Naive thymus-derived CD8-positive, alpha-beta T cell (primary cell): ENCODE measurements around the gene ZNF483. TPM values are rescaled to one million over a fixed set of nuclear protein-coding genes. Genes with fewer than 3 reads are reported as not detected.
"Not testable (repeated sequence)": the region's sequence is repeated elsewhere in the genome, so short reads cannot be mapped to it uniquely, and the experiment has no call there.

ENCODE experiments used
- ATAC-seq, 2 donors: fragments of 150-1000 bp; cut with Tn5 transposase in 1 of 2; sonication (Bioruptor Pico), chemical (Tn5 transposase) in 1 of 2; 1 replicate in 1 of 2; 2 replicates in 1 of 2; pipeline ENCODE4 v1.10.0; 2021; ENCODE audit warnings: mild to moderate bottlenecking in 2 of 2, moderate library complexity in 2 of 2
- POLR2A ChIA-PET: fragments of 350-600 bp; sonication (Branson Sonifier 250); formaldehyde crosslinking; loops from one replicate; lab custom pipeline; 2021; ENCODE audit warnings: antibody characterized with exemption; lab: Charles Lee
- DNase-seq, 10 donors: peaks; one replicate each; pipeline versions ENCODE4 v3.0.0 to v3.0.0-alpha.2; 2020 to 2022
- H3K27ac Mint-ChIP-seq, 10 donors: one replicate each; pipeline ENCODE4 v1.8.0; 2020 to 2022; ENCODE audit warnings: mild to moderate bottlenecking in 10 of 10, mixed read lengths in 10 of 10, moderate library complexity in 4 of 10, inconsistent platforms in 1 of 10
- H3K27me3 Mint-ChIP-seq, 5 donors: one replicate each; pipeline ENCODE4 v1.8.0; 2021 to 2022; ENCODE audit warnings: mixed read lengths in 5 of 5
- H3K36me3 Mint-ChIP-seq, 3 donors: one replicate each; pipeline ENCODE4 v1.8.0; 2020 to 2022; ENCODE audit warnings: mixed read lengths in 3 of 3, mild to moderate bottlenecking in 2 of 3, inconsistent platforms in 1 of 3
- H3K4me1 Mint-ChIP-seq, 4 donors: one replicate each; pipeline ENCODE4 v1.8.0; 2021 to 2022; ENCODE audit warnings: mixed read lengths in 4 of 4
- H3K4me3 Mint-ChIP-seq, 10 donors: one replicate each; pipeline ENCODE4 v1.8.0; 2020 to 2022; ENCODE audit warnings: mild to moderate bottlenecking in 10 of 10, mixed read lengths in 10 of 10, moderate library complexity in 6 of 10, inconsistent platforms in 1 of 10
- H3K9me3 Mint-ChIP-seq, 9 donors: one replicate each; pipeline ENCODE4 v1.8.0; 2020 to 2022; ENCODE audit warnings: mixed read lengths in 9 of 9, mild to moderate bottlenecking in 3 of 9, inconsistent platforms in 1 of 9, moderate library complexity in 1 of 9
- polyA plus RNA-seq, 3 donors: library from polyadenylated mRNA; unstranded; fragments of 300-500 nt; fragmentation: Illumina TruSeq; gene quantifications; one replicate each; pipeline ENCODE4 v1.2.3, GENCODE V29; 2021
- total RNA-seq, 8 experiments: library from RNA in 2 of 8; stranded (reverse) in 2 of 8; gene quantifications; one replicate each; pipeline ENCODE4 v1.2.3 and lab custom pipeline; 2021 to 2026

ZNF483 gene
- total and polyA plus RNA-seq, 5 experiments from 2014 or later: 2.0 to 19.4 (median 8.5) TPM

GRCh38 chr9:111555425-111555824, 30.4 kb downstream of the ZNF483 start:
- POLR2A ChIA-PET, ATAC-seq, H3K4me1 Mint-ChIP-seq, DNase-seq, H3K4me3 Mint-ChIP-seq: not testable (repeated sequence)
- H3K27me3 Mint-ChIP-seq: peaks cover 0 to 19% (median 2%) of the 10 kb centered on the region in 5 donors
- peaks cover 8 to 93% (median 50%) of the 10 kb centered on the region in 9 donors for H3K9me3 Mint-ChIP-seq
- peaks cover 33 to 68% (median 57%) of the 10 kb centered on the region in 3 donors for H3K36me3 Mint-ChIP-seq
- peak overlapping the region in 1 of 10 donors; percentile 57 for H3K27ac Mint-ChIP-seq

GRCh38 chr9:111559000-111559610, 34.1 kb downstream of the ZNF483 start:
- POLR2A ChIA-PET: no interaction called here
- H3K4me3 Mint-ChIP-seq: peak overlapping the region in 1 of 10 donors; percentile 8
- DNase-seq (no peak), ATAC-seq (no peak)
- peaks cover 0 to 15% (median 2%) of the 10 kb centered on the region in 5 donors for H3K27me3 Mint-ChIP-seq
- peaks cover 0 to 3% (median 0%) of the 10 kb centered on the region in 4 donors for H3K4me1 Mint-ChIP-seq
- H3K36me3 Mint-ChIP-seq: peaks cover 19 to 57% (median 52%) of the 10 kb centered on the region in 3 donors
- peaks cover 13 to 82% (median 50%) of the 10 kb centered on the region in 9 donors for H3K9me3 Mint-ChIP-seq
- H3K27ac Mint-ChIP-seq: no peak overlapping the region

- H3K27ac Mint-ChIP-seq: no peak overlapping the region
- ATAC-seq (no peak), DNase-seq (no peak)
- H3K4me3 Mint-ChIP-seq: no peak overlapping the region
- peaks cover 0 to 3% (median 0%) of the 10 kb centered on the region in 4 donors for H3K4me1 Mint-ChIP-seq
- H3K27me3 Mint-ChIP-seq: peaks cover 0 to 9% (median 2%) of the 10 kb centered on the region in 5 donors
- H3K9me3 Mint-ChIP-seq: peaks cover 10 to 70% (median 33%) of the 10 kb centered on the region in 9 donors
- peaks cover 6 to 40% (median 38%) of the 10 kb centered on the region in 3 donors for H3K36me3 Mint-ChIP-seq
- POLR2A ChIA-PET: no interaction called here
These were observed 36.3 kb downstream of the ZNF483 start for GRCh38 chr9:111561165-111561719.

- H3K36me3 Mint-ChIP-seq: peaks cover 7 to 55% (median 55%) of the 10 kb centered on the region in 3 donors
- no peak overlapping the region for H3K4me3 Mint-ChIP-seq
- no peak overlapping the region for H3K27ac Mint-ChIP-seq
- POLR2A ChIA-PET: no interaction called here
- ATAC-seq (no peak), DNase-seq (no peak)
- peaks cover 0 to 74% (median 43%) of the 10 kb centered on the region in 9 donors for H3K9me3 Mint-ChIP-seq
- peaks cover 3 to 20% (median 10%) of the 10 kb centered on the region in 5 donors for H3K27me3 Mint-ChIP-seq
- no peaks in the 10 kb centered on the region for H3K4me1 Mint-ChIP-seq
These were observed 41.3 kb downstream of the ZNF483 start for GRCh38 chr9:111566234-111566633.

- H3K4me3 Mint-ChIP-seq, DNase-seq, H3K4me1 Mint-ChIP-seq, POLR2A ChIA-PET, H3K27ac Mint-ChIP-seq, ATAC-seq: not testable (repeated sequence)
- Mint-ChIP-seq H3K9me3 (peaks cover 0 to 62% (median 36%) of the 10 kb centered on the region in 9 donors), H3K27me3 (peaks cover 3 to 23% (median 10%) of the 10 kb centered on the region in 5 donors), H3K36me3 (peaks cover 7 to 53% (median 45%) of the 10 kb centered on the region in 3 donors)
These were observed 43.1 kb downstream of the ZNF483 start for GRCh38 chr9:111568127-111568526.

- Mint-ChIP-seq H3K4me3 (no peak overlapping the region), H3K9me3 (peaks cover 0 to 30% (median 20%) of the 10 kb centered on the region in 9 donors), H3K27ac (no peak overlapping the region), H3K36me3 (peaks cover 7 to 29% (median 26%) of the 10 kb centered on the region in 3 donors), H3K4me1 (no peaks in the 10 kb centered on the region), H3K27me3 (peaks cover 9 to 23% (median 10%) of the 10 kb centered on the region in 5 donors)
- POLR2A ChIA-PET: no interaction called here
- DNase-seq (no peak), ATAC-seq (no peak)
These were observed 48.1 kb downstream of the ZNF483 start for GRCh38 chr9:111572950-111573604.

GRCh38 chr9:111582888-111583287, 57.9 kb downstream of the ZNF483 start:
- Mint-ChIP-seq H3K4me3 (no peak overlapping the region), H3K9me3 (no peaks in the 10 kb centered on the region), H3K27me3 (peaks cover 0 to 4% (median 2%) of the 10 kb centered on the region in 5 donors), H3K36me3 (peaks cover 0 to 2% (median 0%) of the 10 kb centered on the region in 3 donors), H3K27ac (no peak overlapping the region), H3K4me1 (no peaks in the 10 kb centered on the region)
- POLR2A ChIA-PET: no interaction called here
- ATAC-seq (no peak), DNase-seq (no peak)

GRCh38 chr9:111586378-111586777, 61.4 kb downstream of the ZNF483 start:
- H3K4me3 Mint-ChIP-seq: no peak overlapping the region
- H3K36me3 Mint-ChIP-seq: no peaks in the 10 kb centered on the region
- POLR2A ChIA-PET: interaction anchor here (0.5 to 0.7 kb wide), 2 partner anchors 95 to 638 kb away, joined by 3 to 4 read pairs; no protein-coding TSS in a partner anchor
- peaks cover 0 to 5% (median 4%) of the 10 kb centered on the region in 5 donors for H3K27me3 Mint-ChIP-seq
- ATAC-seq (no peak), DNase-seq (no peak)
- H3K9me3 Mint-ChIP-seq: no peaks in the 10 kb centered on the region
- no peaks in the 10 kb centered on the region for H3K4me1 Mint-ChIP-seq
- no peak overlapping the region for H3K27ac Mint-ChIP-seq

GRCh38 chr9:111588846-111589245, 63.9 kb downstream of the ZNF483 start:
- no peak overlapping the region for H3K4me3 Mint-ChIP-seq
- no peak for ATAC-seq

GRCh38 chr9:111597852-111598732, 73.1 kb downstream of the ZNF483 start:
- no peaks in the 10 kb centered on the region for H3K36me3 Mint-ChIP-seq
- H3K9me3 Mint-ChIP-seq: no peaks in the 10 kb centered on the region
- DNase-seq (peak; percentile 48 to 82 (median 59)), ATAC-seq (peak; percentile 77 to 86)
- H3K4me1 Mint-ChIP-seq: peaks cover 12 to 28% (median 21%) of the 10 kb centered on the region in 4 donors
- H3K27ac Mint-ChIP-seq: peak overlapping the region in 3 of 10 donors; percentile 22 to 31 (median 25)
- H3K27me3 Mint-ChIP-seq: peaks cover 22 to 42% (median 40%) of the 10 kb centered on the region in 5 donors
- POLR2A ChIA-PET: interaction anchor here (0.7 to 2.2 kb wide), 2 partner anchors 33 to 477 kb away, joined by 3 to 9 read pairs; partner anchors contain the start of gene DNAJC25
- peak overlapping the region; percentile 77 to 94 (median 90) for H3K4me3 Mint-ChIP-seq

More at GRCh38 chr9:111588846-111589245, 63.9 kb downstream of the ZNF483 start:
- Mint-ChIP-seq H3K36me3 (no peaks in the 10 kb centered on the region), H3K27me3 (peaks cover 0 to 10% (median 4%) of the 10 kb centered on the region in 5 donors), H3K27ac (no peak overlapping the region), H3K9me3 (no peaks in the 10 kb centered on the region), H3K4me1 (no peaks in the 10 kb centered on the region)
- no peak for DNase-seq
- POLR2A ChIA-PET: interaction anchor here (0.7 kb wide), 1 partner anchor 20 kb away, joined by 3 read pairs; no protein-coding TSS in a partner anchor

GRCh38 chr9:111598733-111599091, 73.7 kb downstream of the ZNF483 start:
- H3K4me3 Mint-ChIP-seq: peak overlapping the region; percentile 77 to 94 (median 90)
- POLR2A ChIA-PET: interaction anchor here (0.7 to 2.2 kb wide), 2 partner anchors 33 to 476 kb away, joined by 3 to 9 read pairs; partner anchors contain the start of gene DNAJC25
- H3K36me3 Mint-ChIP-seq: no peaks in the 10 kb centered on the region
- no peaks in the 10 kb centered on the region for H3K9me3 Mint-ChIP-seq
- peak in 3 of 10 donors; percentile 15 to 18 (median 16) for DNase-seq
- peaks cover 22 to 42% (median 40%) of the 10 kb centered on the region in 5 donors for H3K27me3 Mint-ChIP-seq
- peaks cover 12 to 28% (median 21%) of the 10 kb centered on the region in 4 donors for H3K4me1 Mint-ChIP-seq
- peak overlapping the region in 2 of 10 donors; percentile 25 to 31 for H3K27ac Mint-ChIP-seq
- ATAC-seq: peak; percentile 18 to 37
